Immature natural killer cell (primary cell): ENCODE results near the gene ANKRD34B. TPM values are rescaled to one million over a fixed set of nuclear protein-coding genes. Genes with fewer than 3 reads are reported as not detected.
"Not testable (repeated sequence)": the region's sequence is repeated elsewhere in the genome, so short reads cannot be mapped to it uniquely, and the experiment has no call there.

Experiments
- DNase-seq, 3 donors: peaks; one replicate each; pipeline ENCODE4 v3.0.0; 2022; ENCODE audit warnings: mixed read lengths in 1 of 3
- H3K27ac Mint-ChIP-seq, 6 donors: one replicate each; pipeline ENCODE4 v1.8.0; 2020; ENCODE audit warnings: mixed read lengths in 6 of 6, mild to moderate bottlenecking in 5 of 6, inconsistent platforms in 4 of 6, moderate library complexity in 3 of 6
- H3K27me3 Mint-ChIP-seq, 3 donors: one replicate each; pipeline ENCODE4 v1.8.0; 2020 to 2021; ENCODE audit warnings: low read depth in 3 of 3, mild to moderate bottlenecking in 3 of 3, mixed read lengths in 3 of 3, moderate library complexity in 3 of 3, inconsistent platforms in 1 of 3
- H3K36me3 Mint-ChIP-seq, 3 donors: one replicate each; pipeline ENCODE4 v1.8.0; 2020; ENCODE audit warnings: mixed read lengths in 3 of 3, inconsistent platforms in 2 of 3, mild to moderate bottlenecking in 2 of 3
- H3K4me1 Mint-ChIP-seq, 2 donors: one replicate each; pipeline ENCODE4 v1.8.0; 2020; ENCODE audit warnings: inconsistent platforms in 2 of 2, mild to moderate bottlenecking in 2 of 2, mixed read lengths in 2 of 2, moderate library complexity in 1 of 2
- H3K4me3 Mint-ChIP-seq, 5 donors: one replicate each; pipeline ENCODE4 v1.8.0; 2020; ENCODE audit warnings: mild to moderate bottlenecking in 5 of 5, mixed read lengths in 5 of 5, inconsistent platforms in 3 of 5, moderate library complexity in 3 of 5
- H3K9me3 Mint-ChIP-seq, 6 donors: one replicate each; pipeline ENCODE4 v1.8.0; 2020; ENCODE audit warnings: mild to moderate bottlenecking in 6 of 6, mixed read lengths in 6 of 6, inconsistent platforms in 4 of 6, moderate library complexity in 3 of 6
- polyA plus RNA-seq, 3 donors: library from polyadenylated mRNA; unstranded; fragments of 300-500 nt; fragmentation: Illumina TruSeq; gene quantifications; one replicate each; pipeline ENCODE4 v1.2.3, GENCODE V29; 2021

The ANKRD34B gene
- polyA plus RNA-seq, 3 donors from 2014 or later, result not detected

DNA sequence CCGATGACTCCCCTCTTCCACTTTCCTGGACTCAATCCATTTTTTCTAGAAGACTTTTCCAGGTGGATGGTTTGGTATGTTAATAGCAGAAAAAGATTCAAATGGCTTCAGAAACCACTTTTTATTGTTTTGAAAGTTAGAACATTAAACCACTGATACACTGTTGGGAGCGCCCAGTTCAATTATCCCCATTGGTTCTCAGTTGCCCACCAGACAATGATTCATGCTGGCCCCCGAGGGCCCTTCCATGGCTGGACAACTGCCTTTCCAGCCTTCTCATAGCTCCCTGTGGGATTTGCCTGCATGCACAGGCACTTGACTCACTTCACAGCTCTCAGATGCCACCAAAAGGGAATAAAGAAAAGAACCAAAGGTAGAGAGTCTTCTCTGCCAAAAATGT is 21.3 kb upstream of the ANKRD34B start:
- peaks cover 0 to 4% (median 4%) of the 10 kb centered on the region in 3 donors for H3K27me3 Mint-ChIP-seq
- no peak overlapping the region for H3K27ac Mint-ChIP-seq

DNA sequence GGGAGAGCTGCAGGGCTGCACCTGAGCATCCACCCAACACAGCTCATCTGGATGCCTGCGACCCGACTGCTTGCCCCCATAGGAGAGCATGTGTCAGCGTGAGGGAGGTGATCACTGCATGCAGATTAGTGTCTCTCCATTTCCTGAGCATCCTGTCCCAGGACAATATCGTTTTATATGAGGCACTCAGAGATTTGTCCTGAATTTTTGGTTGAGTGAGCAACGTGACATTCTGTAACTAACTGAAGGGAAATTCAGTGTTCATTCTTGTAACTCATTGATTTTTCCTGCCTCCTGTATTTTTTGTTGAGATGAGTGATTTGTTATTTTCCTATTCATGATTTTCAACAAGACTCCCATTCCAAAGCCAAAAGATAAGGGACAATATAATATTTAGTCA is 20.7 kb upstream of the ANKRD34B start:
- H3K9me3 Mint-ChIP-seq, result no peaks in the 10 kb centered on the region
- H3K4me1 Mint-ChIP-seq, result no peaks in the 10 kb centered on the region
- no peak for DNase-seq
- no peak overlapping the region for H3K27ac Mint-ChIP-seq
- H3K27me3 Mint-ChIP-seq, result peaks cover 0 to 8% (median 4%) of the 10 kb centered on the region in 3 donors
- no peak overlapping the region for H3K4me3 Mint-ChIP-seq
- H3K36me3 Mint-ChIP-seq, result no peaks in the 10 kb centered on the region

More for the DNA sequence above, 21.3 kb upstream of the ANKRD34B start:
- no peak for DNase-seq
- no peaks in the 10 kb centered on the region for H3K9me3 Mint-ChIP-seq
- no peaks in the 10 kb centered on the region for H3K36me3 Mint-ChIP-seq
- H3K4me3 Mint-ChIP-seq, result no peak overlapping the region
- no peaks in the 10 kb centered on the region for H3K4me1 Mint-ChIP-seq

- H3K27me3 Mint-ChIP-seq, result peaks cover 0 to 8% (median 2%) of the 10 kb centered on the region in 3 donors
- H3K9me3 Mint-ChIP-seq, result no peaks in the 10 kb centered on the region
- H3K4me3 Mint-ChIP-seq, result no peak overlapping the region
- no peak overlapping the region for H3K27ac Mint-ChIP-seq
- no peaks in the 10 kb centered on the region for H3K36me3 Mint-ChIP-seq
- H3K4me1 Mint-ChIP-seq, result no peaks in the 10 kb centered on the region
- no peak for DNase-seq
These were observed 18.9 kb upstream of the ANKRD34B start for GRCh38 chr5:80588858-80589540.

DNA sequence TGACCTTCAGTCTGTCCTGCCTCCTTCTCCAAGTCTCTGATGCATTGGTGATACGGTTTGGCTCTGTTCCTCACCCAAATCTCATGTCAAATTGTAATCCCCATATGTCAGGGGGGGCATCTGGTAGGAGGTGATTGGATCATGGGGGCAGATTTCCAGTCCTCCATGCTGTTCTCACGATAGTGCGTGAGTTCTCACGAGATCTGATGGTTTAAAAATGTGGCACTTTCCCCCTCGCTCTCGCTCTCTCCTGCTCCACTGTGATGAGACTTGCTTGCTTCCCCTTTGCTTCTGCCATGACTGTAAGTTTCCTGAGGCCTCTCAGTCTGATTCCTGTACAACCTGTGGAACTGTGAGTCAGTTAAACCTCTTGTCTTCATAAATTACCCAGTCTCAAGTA is 14.7 kb upstream of the ANKRD34B start:
- no peak overlapping the region for H3K4me3 Mint-ChIP-seq
- no peak overlapping the region for H3K27ac Mint-ChIP-seq
- DNase-seq, result no peak
- H3K36me3 Mint-ChIP-seq, result no peaks in the 10 kb centered on the region
- H3K4me1 Mint-ChIP-seq, result no peaks in the 10 kb centered on the region
- H3K9me3 Mint-ChIP-seq, result peaks cover 0 to 2% (median 0%) of the 10 kb centered on the region in 6 donors
- peaks cover 2 to 9% (median 2%) of the 10 kb centered on the region in 3 donors for H3K27me3 Mint-ChIP-seq

- not testable (repeated sequence) for H3K36me3 Mint-ChIP-seq, H3K4me1 Mint-ChIP-seq, H3K27ac Mint-ChIP-seq, H3K4me3 Mint-ChIP-seq, DNase-seq, H3K9me3 Mint-ChIP-seq
- H3K27me3 Mint-ChIP-seq, result peaks cover 0 to 12% (median 2%) of the 10 kb centered on the region in 3 donors
These were observed 10.2 kb upstream of the ANKRD34B start for GRCh38 chr5:80580291-80580690.

GRCh38 chr5:80579050-80579449 is 9.0 kb upstream of the ANKRD34B start:
- H3K27ac Mint-ChIP-seq, result no peak overlapping the region
- no peak overlapping the region for H3K4me3 Mint-ChIP-seq
- peaks cover 0 to 3% (median 0%) of the 10 kb centered on the region in 6 donors for H3K9me3 Mint-ChIP-seq
- no peaks in the 10 kb centered on the region for H3K4me1 Mint-ChIP-seq
- no peak for DNase-seq
- H3K27me3 Mint-ChIP-seq, result peaks cover 0 to 12% (median 2%) of the 10 kb centered on the region in 3 donors
- no peaks in the 10 kb centered on the region for H3K36me3 Mint-ChIP-seq

DNA sequence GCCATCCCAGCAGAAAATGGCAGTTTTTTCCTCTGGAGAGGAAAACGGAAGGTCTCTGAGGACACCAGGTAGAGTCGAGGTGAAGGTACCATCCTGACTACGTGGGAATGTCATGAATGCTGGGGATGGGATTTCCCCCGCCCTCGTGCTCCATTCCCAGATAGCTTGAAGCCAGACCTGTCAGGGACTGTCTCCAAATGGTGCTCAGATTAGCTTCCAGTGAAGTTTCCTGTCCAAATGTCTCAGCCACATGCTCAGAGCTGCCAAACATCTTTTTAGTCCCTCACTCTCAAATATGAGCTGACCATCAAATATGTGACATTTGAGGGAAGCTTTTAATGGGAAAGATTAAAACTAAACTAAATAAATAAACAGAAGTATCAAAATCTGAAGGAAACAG is 7.6 kb upstream of the ANKRD34B start:
- Mint-ChIP-seq H3K9me3 (peaks cover 0 to 2% (median 0%) of the 10 kb centered on the region in 6 donors), H3K36me3 (no peaks in the 10 kb centered on the region), H3K4me3 (no peak overlapping the region), H3K27ac (no peak overlapping the region), H3K27me3 (peaks cover 0 to 12% (median 7%) of the 10 kb centered on the region in 3 donors), H3K4me1 (no peaks in the 10 kb centered on the region)
- no peak for DNase-seq

DNA sequence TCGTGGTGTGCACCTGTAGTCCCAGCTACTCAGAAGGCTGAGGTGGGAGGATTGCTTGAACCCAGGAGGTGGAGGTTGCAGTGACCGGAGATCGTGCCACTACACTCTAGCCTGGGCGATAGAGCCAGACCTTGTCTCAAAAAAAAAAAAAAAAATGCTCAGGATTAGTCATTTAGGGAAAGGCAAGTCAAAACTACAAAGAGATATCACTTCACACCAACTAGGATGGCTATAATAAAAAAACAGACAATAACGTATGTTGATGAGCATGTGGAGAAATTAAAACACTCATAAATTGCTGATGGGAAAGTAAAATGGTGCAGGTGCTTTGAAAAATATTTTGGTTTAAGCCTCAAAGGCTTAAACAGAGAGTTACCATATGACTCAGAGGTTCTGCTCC is 6.3 kb upstream of the ANKRD34B start:
- no peaks in the 10 kb centered on the region for H3K36me3 Mint-ChIP-seq
- DNase-seq, result no peak
- H3K27ac Mint-ChIP-seq, result no peak overlapping the region
- peaks cover 3 to 15% (median 12%) of the 10 kb centered on the region in 3 donors for H3K27me3 Mint-ChIP-seq
- no peak overlapping the region for H3K4me3 Mint-ChIP-seq
- H3K4me1 Mint-ChIP-seq, result no peaks in the 10 kb centered on the region
- peaks cover 0 to 2% (median 0%) of the 10 kb centered on the region in 6 donors for H3K9me3 Mint-ChIP-seq

DNA sequence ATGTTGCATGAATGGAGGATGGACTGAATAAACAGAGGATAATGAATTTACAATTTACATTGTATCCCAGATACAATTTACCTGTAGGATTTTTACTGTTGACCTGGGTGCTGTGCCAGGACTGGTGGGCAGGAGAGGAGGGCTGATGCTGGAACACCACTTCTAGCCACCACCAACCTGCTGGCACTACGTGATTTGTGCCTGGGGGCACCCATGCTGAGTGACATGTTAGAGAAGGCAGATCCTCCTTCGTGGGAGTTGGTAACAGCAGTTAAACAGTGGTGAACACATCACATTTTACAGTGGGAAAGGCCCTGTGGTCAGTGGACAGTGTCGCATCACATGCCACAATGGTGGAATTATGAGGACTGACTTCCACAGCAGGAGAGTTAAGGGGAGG is 3.0 kb upstream of the ANKRD34B start:
- Mint-ChIP-seq H3K9me3 (no peaks in the 10 kb centered on the region), H3K4me3 (no peak overlapping the region), H3K4me1 (peaks cover 0 to 7% of the 10 kb centered on the region in 2 donors), H3K27me3 (peaks cover 11 to 22% (median 19%) of the 10 kb centered on the region in 3 donors), H3K36me3 (no peaks in the 10 kb centered on the region), H3K27ac (no peak overlapping the region)
- no peak for DNase-seq

DNA sequence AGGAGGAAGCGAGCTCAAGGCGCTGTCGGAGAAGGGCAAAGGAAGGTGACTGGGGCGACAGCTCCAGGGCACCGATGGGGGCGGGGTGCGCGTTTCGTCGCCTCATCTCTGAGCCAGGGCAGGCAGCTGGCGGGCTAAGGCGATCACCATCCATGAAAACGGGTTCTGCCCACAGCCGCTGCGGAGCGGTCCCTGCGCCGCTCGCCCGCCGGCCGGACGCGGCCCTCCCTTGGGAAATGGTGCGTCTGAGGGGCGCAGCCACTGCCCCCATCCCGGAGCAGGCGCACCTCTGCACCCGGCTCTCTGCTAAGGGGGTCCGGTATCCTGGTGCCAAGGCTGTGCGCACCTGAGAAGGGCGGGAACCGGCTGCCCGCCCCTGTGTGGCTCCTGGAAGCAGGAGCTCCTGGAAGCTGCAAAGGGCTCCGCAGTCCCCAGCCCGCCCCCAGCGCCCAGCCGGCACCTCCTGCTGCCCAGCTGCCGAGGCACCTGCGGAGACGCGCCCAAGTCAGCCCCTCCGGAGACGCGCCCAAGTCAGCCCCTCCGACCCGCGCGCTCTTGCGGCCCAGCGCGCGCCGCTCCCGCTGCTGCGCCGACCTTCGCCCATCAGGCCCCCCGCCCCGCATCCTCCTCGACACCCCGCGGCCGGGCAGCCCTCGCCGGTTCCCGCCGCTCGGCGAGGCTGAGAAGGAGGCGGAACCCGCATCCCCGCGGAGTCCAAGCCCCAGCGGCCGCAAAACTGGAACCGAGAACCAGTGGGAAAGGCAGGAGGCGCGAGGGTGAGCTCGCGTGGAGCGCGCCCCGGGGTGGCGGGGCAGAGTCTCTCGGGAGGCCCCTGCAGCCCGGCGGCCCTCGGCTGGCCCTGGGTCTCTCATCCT is 757 bp downstream of the ANKRD34B start:
- Mint-ChIP-seq H3K4me3 (no peak overlapping the region), H3K36me3 (no peaks in the 10 kb centered on the region), H3K27me3 (peaks cover 18 to 26% (median 20%) of the 10 kb centered on the region in 3 donors), H3K9me3 (no peaks in the 10 kb centered on the region), H3K4me1 (peaks cover 0 to 7% of the 10 kb centered on the region in 2 donors), H3K27ac (no peak overlapping the region)
- DNase-seq, result no peak

DNA sequence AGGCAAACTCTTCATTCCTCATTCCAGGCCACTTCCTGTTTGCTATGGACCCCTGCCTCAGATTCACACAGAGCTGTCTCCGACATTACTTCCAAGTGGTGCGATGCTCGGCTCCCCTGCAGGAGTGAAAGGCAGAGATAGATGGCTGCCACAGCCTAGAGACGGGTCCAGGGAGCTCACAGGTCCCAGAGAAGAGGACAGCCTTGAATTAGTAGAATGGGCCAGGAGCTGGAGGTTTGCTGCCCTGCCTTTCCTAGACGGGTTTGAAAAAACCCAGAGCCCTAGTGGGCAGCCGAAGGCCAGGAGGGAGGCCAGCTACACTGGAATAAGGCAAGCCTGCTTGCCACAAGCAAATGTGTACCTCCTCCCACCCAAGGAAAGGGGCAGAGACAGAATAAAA is 1.8 kb downstream of the ANKRD34B start:
- H3K4me1 Mint-ChIP-seq, result peaks cover 0 to 7% of the 10 kb centered on the region in 2 donors
- no peak for DNase-seq
- no peaks in the 10 kb centered on the region for H3K9me3 Mint-ChIP-seq
- H3K27me3 Mint-ChIP-seq, result peaks cover 18 to 26% (median 20%) of the 10 kb centered on the region in 3 donors
- H3K27ac Mint-ChIP-seq, result no peak overlapping the region
- peak overlapping the region in 1 of 5 donors; percentile 40 for H3K4me3 Mint-ChIP-seq
- no peaks in the 10 kb centered on the region for H3K36me3 Mint-ChIP-seq

GRCh38 chr5:80566711-80567259 is 3.3 kb downstream of the ANKRD34B start:
- DNase-seq, result no peak
- Mint-ChIP-seq H3K27ac (no peak overlapping the region), H3K9me3 (no peaks in the 10 kb centered on the region), H3K27me3 (peaks cover 15 to 20% (median 18%) of the 10 kb centered on the region in 3 donors), H3K4me1 (peaks cover 0 to 7% of the 10 kb centered on the region in 2 donors), H3K36me3 (no peaks in the 10 kb centered on the region), H3K4me3 (no peak overlapping the region)

DNA sequence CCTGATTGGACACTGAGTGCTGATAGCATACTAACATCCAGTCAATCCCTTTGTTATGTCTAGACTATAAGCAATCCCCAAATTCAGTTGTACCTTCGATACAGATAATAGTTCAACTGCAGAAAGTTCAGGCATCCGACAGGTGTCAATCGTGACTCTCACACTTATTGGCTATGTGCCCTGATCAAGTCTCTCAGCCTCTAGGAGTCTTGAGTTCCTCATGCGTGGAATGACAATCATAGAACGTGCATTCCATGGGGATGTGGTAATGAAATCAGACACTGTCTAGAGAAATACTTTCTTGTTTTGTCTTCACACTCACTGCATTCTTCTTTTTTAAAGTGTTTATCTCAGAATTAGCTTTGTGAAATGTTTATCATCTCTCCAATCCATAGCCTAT is 4.8 kb downstream of the ANKRD34B start:
- no peak for DNase-seq
- no peak overlapping the region for H3K27ac Mint-ChIP-seq
- H3K36me3 Mint-ChIP-seq, result no peaks in the 10 kb centered on the region
- H3K9me3 Mint-ChIP-seq, result no peaks in the 10 kb centered on the region
- H3K4me1 Mint-ChIP-seq, result peaks cover 0 to 4% of the 10 kb centered on the region in 2 donors
- H3K4me3 Mint-ChIP-seq, result no peak overlapping the region
- peaks cover 10 to 13% (median 13%) of the 10 kb centered on the region in 3 donors for H3K27me3 Mint-ChIP-seq

- Mint-ChIP-seq H3K4me1 (no peaks in the 10 kb centered on the region), H3K27ac (no peak overlapping the region), H3K36me3 (no peaks in the 10 kb centered on the region), H3K27me3 (peaks cover 5 to 8% (median 6%) of the 10 kb centered on the region in 3 donors), H3K4me3 (no peak overlapping the region), H3K9me3 (no peaks in the 10 kb centered on the region)
- DNase-seq, result no peak
These were observed 10.8 kb downstream of the ANKRD34B start for GRCh38 chr5:80559244-80559643.
